Putamen (tissue), 1 donor: ENCODE measurements around the gene STX7.

Source experiments
- DNase-seq: peaks from one replicate; pipeline ENCODE4 v3.0.0-alpha.2; 2016; ENCODE audit warnings: low spot score

The STX7 gene

DNA sequence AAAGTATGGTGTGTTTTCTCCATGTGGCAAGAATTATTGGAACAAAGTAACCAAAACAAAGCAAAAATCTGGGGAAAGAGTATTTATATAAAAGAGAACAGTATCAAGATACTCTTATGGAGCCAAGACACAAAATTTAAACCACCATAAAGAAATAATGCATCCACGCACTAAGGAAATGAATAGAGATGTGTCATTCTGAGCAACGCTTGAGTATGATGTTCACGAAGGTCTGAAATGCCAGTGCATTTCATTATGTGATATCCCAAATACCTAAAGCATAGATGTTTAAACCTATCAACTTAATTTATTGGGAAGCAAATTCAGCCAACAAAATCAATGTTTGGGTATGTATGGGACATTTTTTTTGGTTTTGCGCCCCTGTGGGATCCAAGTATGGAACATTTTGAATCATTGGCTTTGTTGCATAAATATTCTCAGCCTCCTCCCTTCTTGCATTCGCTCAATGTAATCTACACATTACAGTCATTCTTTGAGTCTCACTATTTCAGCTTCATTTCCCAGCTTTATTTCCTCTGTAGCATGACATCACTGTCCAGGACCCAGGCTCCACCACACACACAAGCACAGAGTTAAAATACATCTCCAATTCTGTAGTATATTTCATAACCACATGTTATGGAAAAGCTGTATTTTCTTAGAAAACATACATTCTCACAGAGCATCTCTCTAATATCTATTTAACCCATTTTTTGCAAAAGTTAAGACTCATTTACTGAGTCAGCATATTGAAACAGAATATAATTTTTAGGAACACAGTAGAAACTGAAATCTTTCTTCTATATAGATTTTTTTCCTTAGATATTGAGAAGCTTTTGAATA is 100.0 kb downstream of the STX7 start:
- DNase-seq = no peak

DNA sequence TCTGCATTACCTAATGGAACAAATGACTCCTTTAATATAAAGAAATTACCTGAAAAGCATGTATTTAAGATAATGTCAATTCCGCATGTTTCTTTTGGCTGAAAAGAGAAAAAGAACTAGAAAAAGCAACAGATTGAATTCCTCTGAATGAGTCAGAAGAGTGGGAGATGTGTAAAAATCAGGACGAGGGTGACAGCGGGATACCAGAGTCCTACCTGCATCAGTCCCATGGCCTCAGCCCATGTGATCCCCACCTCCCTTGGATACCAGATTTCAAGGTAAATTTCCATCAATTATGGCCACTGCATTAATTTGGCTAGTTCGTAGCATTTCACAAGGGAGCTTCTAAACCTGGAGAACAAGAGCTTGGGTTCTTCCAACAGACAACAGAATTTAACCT is 101.6 kb downstream of the STX7 start:
- no peak for DNase-seq

DNA sequence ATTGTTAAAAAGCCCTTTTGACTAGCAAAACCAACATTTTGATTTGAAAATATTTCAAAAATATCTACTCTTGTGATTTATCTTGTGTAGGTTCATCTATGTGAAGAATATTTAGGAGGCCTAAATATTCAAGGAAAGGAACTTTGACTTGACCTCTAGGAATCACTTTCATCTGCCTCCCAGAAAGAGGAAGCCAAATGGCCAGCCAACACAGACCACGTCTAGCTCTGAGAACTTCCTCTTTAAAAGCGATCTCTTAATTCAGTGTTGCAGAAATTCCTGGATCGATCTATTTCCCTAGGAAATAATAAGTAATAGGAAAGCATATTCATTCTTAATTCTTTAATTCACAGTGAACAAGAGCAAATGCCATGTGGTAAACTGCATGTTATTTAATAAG is 102.1 kb downstream of the STX7 start:
- no peak for DNase-seq

DNA sequence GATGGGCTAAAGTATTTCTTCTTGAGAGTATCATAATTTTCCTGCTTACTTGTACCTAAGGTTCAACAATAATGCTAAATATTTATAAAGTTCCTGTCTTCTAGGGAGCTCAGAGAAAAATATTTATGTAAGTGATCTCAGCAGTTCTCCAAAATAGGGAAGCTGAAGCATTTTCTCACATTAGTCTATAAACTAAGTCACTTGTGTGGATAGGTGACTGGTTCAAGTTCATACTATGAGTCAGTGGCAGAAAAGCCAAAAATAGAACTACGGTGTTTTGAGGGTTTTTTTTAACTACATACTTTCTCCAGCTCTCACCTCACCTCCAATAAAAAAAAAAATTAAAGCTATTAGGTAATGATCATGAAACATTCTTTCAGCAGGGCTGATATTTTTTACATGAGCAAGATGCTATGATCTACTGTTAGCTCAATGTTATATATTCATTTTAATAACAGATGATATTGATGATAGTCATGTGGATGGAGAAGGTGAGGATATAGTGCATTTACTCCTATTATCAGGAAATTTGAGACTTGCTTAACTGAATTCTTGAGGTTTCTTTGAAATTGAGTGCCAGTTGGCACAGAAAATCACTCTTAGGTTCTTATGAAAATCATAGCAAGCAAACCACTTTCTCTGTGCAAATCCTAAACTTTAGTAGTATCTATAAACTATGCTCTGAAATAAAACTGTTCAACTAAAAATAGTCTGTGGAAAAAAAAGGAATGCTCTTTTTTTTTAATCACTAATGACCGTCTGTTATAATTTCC is 107.6 kb downstream of the STX7 start:
- DNase-seq = no peak

DNA sequence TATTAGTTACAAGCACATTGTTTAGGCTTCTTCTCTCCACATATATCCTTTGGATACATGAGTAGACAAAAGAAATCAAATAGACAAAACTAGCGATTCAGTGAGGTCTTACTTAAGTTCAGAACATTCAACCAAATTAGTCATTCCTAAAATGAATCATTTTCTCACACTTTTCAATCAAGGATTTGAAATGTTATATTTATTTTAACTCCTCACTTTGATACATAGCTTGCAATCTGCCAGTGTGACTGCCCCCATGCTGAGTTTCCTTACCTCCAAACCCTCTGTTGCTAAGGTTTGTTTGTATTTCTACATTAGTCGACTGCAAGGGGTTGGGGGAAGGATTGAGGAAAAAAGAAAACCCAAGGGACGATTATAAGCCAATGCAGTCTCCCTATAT is 108.2 kb downstream of the STX7 start:
- no peak for DNase-seq

DNA sequence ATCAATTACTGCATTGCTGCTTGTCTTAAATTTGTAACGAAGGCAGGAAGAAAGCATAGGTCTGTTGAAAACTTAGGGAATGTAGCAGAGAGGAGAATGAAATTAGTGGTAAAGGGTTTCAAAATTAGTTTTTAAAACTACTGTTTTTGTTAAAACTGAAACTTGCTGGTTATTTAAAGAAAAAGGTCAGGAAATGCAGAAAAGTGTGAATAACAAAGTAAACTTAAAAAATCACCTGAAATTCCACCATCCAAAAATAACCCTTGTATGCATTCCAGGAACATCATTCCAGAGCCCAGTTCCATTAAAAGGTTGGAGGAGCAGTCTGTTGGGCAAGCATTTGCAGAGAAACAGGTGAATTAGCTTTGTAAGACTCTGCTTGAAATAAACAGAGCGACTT is 108.6 kb downstream of the STX7 start:
- DNase-seq = no peak

DNA sequence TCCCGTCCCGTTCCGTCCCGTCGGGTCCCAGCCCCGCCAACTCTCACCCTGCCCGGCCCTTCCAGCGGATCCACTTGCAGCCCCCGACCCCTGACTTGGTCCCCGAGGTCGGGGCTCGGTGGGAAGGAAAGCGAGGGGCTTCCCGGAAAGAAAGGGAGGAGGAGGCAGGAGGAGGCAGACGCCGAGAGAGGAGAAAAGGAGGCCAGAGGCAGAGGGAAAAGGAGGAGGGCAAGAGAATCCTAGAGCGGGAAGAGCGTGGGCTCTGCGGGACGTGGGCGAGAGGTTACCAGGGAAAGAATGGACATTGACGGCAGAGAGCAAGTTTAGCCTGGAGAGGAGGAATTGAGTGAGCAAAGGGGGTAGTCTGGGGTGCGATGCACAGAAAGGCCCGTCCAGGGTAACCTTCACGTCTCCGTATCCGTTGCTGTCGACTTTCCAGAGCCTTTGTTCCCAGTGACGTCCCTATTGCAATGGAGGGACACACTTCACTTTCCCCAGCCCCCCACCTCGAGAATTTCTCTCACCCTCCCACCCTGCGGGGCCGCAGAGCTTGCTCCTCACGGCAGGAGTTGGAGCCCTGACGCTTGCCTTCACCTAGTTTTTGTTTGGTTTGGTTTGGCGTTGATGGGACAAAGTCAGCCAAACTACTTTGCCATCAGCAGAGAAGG is 111.2 kb downstream of the STX7 start:
- no peak for DNase-seq

DNA sequence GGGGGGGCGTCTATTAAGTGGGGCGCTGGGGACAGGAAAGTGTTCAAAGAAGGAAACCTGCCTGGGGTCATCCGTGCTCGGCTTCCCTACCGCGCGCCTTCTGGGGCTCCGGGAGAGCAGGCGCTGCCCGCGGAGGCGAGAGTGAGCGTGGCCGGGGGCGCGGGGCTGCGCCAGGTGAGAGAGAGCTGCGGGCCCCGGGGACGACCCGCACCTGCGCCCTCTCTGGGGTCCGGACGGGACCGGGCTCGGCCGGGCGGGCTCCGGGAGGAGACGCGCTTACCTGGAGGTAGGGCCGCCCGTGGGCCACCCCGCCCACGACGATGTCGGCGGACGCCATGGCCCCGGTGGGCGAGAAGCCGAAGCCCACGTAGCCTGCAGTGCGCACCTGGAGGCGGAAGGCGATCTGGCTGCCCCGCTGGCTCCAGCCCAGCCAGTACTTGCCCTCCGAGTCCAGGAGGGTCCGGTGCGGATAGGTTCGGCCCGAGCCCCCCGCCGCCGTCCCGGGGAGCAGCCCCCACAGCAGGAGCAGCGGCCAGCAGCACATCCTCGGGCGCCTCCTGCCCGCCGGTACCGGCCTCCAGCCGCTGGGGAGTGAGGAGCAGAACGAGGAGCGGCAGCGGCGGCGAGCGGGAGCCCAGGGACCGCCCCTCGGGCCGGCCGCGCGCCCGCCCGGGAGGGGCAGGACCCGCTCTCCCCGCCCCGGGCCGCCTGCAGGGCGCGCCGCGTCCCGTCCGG is 111.9 kb downstream of the STX7 start, which contains the start of gene MOXD1:
TSS of gene MOXD1 (minus strand) at position 593 of the 735 bp plus-strand sequence. CDS start at position 544, 49 bp downstream.
- DNase-seq = peak; percentile 23

DNA sequence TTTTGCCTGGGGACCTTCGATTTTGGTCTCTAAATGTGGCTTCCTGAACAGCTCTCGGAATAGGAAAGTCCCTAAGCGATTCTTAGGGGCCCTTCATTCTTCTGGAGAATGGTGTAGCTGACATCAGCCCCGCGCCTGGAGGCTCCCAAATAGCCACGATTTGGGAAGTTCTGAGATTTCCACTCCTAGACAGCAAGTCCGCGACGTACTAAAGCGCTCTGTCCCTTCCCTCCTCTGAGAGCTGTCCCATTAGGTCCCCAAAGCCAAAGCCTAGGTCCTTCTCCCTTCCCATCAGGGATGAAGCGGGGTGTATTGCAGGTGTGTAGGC is 112.4 kb downstream of the STX7 start:
- DNase-seq = no peak

DNA sequence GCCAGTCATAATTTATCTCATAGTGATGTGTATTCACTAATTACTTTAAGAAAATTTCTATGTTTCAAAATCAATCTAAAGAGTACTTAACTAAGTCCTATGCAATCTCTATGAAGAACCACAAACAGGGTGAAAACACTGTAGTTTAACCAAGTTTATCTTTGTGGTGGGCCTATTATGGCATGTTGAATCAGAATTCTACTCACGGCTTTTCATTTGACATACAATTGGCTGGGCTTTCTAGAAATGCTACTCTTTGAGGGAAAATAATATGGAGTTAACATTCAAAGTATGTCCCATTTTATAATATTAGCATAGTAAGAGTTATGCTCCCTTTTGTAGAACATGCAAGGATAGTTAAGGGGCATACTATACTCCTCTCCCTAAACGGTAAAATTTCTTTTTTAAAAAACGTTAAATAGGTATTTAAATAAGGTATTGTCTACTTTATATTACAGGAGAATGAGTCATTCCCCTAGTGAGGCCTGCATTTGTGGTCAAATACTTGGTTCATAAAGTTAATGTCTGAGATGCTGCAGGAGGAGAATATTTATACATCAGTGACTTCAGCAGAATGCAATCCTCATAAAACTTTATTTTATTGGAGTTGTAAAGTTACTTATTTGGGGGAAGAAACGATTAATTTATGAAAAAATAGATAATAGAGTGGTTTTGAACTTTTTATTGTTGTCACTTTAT is 113.4 kb downstream of the STX7 start:
- no peak for DNase-seq
